CD4-positive, alpha-beta T cell treated with Interleukin-17A for 1 hour (primary cell): ENCODE results near the gene ZNF511.

Experiments
- DNase-seq: peaks from one replicate; pipeline ENCODE4 v3.0.0-alpha.2; 2020

The ZNF511 gene

DNA sequence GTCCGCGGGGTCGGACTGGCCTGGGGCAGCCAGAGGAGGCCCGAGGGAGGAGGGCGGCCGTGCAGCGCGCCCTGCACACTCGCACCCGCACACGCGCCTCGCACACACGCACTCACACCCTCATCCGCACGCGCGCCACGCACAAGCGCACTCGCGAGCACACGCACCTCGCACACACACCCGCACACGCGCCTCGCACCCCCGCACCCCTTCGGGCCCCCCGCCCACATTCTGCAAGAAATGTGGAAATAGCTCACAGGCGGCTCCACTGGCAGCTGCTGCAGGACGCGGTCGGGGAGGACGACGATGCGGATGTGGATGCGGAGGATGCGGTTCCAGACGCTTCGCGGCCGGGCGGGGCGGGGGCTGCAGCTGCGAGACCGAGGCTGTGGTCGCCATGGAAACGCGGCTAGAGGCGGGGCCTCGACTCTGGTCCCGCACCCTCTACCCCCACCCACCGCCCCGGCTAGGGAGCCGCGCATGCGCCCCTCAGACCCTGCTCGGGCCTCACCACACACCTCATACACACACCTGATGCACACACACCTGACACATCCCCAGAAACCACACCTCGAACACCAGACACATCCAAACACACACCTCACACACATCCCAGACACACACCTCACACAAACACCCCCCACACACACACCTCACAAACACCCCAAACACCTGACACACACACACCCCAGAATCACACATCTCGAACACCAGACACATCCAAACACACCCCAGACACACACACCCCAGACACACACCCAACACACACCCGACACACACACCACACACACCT is 28.1 kb downstream of the ZNF511 start, which contains the start of gene CALY:
Gene CALY (minus strand): TSS at position 320 of the 793 bp plus-strand sequence. CDS start 7,907 bp downstream, outside the sequence.
- DNase-seq: peak; percentile 92

DNA sequence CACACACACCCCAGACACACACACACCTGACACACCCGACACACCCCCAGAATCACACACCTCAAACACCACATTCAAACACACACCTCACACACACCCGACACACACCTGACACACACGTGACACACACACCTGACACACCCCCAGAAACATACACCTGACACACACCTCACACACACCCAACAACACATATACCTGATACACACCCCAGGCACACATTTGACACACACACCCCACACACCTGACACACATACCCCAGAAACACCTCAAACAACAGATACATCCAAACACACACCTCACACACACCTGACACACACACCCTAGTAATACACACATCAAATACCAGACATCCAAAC is 28.6 kb downstream of the ZNF511 start:
- no peak for DNase-seq

DNA sequence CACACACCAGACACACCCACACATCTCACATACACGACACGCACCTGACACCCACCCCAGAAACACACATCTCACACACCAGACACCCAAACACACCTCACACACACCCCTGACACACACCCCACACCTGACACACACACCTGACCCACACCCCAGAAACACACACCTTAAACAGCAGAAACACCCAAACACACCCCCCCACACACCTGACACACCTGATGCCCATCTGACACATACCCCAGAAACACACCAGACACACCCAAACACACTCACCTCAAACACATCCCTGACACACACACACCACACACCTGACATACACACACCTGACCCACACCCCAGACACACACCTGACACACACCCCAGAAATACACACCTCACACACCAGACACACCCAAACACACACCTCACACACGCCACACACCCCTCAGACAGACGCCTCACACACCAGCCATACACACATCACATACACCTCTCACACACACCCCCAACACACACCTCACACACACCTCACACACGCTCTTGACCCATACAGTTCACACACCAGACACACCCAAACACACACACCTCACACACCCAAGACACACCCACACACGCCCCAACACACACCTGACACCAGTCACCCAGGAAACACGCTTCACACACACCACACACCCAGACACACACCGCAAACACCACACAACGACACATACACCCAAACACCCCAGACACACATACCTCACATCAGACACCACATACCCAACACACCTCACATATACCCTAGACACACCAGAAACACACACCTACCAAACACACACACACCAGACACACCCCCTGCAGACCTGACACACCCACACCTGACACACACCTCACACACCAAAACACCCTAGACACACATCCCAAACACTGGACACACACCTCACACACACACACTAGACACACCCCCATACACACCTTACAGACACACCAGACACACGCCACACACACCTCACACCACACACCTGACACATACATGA is 29.7 kb downstream of the ZNF511 start:
- DNase-seq: no peak

DNA sequence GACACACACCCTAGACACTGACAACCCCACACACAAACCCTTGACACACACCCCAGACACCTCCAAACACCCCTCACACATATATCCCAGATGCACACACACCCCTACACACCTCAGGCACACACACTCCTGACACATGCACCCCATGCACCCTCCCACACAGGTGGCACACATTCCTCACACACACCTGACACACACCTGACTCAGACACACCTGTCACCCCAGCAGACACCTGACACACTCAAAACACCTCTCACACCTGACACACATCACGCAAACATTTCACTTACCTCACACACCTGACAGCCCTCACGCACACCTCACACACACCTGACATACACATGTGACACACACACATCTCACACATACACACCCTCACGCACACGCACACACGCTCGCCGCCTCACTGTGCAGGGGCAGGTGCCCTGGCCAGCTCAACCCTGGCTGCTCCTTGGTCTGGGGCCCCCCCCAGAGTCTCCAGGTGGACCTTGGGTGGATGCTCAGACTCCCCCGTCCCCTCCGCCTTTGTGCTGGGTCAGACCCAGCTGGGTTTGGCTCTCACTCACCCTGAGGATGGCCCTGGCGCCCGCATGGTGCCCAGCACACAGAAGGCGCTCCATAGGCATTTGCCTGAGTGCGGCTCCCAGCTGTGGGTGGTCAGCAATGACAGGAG is 31.1 kb downstream of the ZNF511 start:
- no peak for DNase-seq

DNA sequence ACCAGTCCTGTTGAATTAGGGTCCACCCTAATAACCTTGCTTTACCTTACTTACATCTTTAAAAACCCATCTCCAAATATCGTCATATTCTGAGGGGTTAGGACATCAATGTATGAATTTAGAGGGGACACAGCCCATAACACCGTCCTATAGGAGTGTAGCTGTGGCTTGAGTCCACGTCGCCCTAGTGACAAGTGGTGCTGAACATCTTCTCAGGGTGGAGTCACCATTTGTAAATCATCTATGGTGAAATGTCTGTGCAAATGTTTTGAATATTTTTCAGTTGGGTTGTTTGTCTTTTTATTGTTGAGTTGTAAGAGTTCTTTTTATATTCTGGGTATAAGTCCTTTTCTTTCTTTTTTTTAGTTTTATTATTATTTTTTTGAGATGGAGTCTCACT is 33.3 kb downstream of the ZNF511 start:
- DNase-seq: no peak

DNA sequence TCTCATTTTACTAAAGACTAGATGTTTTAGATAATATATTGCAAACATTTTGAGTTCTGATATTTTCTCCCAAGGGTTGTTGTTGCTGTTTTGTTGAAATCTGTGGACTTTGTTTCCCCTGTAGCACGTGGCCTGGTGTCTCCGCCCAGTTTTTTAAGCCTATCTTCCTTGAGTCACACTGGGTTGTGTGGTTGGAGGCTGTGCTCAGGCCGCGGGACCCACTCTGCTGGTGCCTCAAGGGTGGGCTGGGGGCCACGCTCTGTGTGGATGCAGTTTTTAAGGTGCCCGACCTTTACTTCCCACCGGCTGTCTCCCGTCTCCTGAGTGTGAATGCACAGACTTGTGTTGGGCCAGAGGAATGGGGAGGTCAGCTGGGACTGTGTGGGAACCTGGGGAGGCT is 34.2 kb downstream of the ZNF511 start:
- DNase-seq: no peak

DNA sequence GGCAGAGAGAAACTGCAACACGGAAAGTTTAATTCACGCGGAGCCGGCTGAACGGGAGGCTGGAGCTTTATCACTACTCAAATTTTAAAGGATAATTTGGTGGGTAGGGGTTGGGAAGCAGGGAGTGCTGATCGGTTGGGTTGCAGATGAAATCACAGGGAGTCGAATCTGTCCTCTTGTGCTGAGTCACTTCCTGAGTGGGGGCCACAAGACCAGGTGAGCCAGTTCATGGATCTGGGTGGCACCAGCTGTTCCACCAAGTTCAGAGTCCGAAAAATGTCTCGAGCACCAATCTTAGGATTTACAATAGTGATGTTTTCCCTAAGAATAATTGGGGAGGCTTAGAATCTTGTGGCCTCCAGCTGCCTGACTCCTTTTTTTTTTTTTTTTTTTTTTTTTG is 34.8 kb downstream of the ZNF511 start:
- DNase-seq: no peak

DNA sequence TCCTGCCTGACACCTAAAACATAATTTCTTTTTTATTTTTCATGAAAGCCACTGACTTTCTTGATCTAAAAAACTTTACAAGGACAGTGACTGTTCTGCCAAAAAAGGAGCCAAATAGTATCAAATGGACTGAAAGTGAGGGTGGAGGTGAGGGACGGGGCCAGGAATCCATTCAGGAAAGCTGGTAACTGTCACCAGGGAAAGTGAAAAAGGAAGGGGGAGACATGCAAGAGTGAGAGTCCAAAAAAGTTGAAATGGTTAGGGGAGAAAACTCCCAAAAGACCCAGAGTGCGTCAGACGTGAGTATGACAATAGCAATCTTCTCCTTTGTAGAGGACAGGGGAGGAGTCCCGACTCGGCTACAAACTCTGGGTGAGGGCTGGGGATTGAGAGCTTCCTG is 35.5 kb downstream of the ZNF511 start:
- DNase-seq: no peak

DNA sequence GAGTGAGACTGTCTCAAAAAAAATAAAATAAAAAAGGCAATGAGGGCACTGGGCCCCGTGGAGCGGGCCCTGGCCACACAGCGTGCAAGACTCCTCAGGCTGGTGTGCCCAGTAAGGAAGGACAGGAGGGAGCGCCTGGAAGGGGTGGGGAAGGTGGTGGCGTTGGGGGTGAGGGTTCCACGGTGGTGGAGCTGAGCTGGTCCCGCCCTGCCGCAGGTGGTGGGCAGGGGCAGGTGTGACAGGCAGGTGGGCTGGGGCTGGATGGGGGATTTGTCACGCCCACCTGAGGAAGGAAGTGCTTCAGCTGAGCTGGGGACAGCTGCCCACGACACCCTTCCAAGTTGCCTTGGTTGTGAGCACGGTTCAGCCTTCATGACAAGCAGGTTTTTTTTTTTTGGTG is 37.7 kb downstream of the ZNF511 start:
- no peak for DNase-seq

DNA sequence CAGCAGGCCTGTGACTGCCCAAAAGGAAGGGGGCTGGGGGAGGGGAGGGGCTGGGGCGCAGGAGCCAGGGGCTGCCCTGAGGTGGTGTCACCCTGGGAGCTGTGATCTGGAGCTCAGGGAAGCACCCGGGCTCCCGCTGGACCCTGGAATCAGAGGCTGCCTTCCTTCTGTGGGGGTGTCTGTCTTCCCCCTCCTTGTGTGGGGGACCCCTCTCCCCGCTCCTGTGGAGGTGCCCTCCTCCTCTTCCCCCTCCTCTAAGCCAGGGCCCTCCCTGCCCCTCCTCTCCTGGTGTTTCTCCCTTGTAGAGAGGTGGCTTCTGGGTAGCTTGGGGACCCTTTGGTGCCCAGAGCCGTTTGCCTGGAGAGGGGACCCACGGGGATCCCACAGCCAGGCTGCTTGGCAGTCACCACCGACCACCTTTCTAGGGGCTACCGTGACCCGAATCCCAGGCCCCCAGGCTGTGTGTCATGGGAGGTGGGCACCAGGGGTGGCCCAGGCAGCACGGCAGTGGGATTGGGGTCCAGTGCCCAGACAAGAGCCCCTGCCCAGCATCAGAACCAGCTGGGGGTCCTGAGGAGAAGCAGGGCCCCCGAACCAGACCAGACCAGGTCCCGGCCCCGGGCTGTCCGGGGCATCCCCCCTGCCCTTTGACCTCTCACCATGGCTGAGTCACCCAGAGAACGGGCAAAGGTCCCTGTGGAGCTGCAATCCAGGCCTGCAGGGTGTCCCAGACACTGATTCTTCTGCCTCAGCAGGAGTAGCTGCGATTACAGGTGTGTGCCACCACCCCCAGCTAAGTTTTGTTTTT is 39.2 kb downstream of the ZNF511 start:
- DNase-seq: no peak

DNA sequence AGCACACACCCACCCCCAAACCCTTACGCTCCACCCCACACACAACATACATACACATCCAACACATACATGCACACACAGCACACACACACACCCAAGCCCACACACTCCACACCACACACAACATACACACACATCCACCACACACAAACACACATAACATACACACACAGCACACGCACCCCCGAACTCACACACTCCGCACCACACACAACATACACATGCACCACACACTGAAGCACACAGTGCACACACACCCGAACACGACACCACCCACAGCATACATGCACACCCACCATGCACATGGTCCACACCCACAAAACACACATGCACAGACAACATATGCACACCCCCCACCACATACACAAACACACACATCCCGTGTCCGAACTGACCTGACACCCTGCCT is 40.5 kb downstream of the ZNF511 start:
- no peak for DNase-seq

DNA sequence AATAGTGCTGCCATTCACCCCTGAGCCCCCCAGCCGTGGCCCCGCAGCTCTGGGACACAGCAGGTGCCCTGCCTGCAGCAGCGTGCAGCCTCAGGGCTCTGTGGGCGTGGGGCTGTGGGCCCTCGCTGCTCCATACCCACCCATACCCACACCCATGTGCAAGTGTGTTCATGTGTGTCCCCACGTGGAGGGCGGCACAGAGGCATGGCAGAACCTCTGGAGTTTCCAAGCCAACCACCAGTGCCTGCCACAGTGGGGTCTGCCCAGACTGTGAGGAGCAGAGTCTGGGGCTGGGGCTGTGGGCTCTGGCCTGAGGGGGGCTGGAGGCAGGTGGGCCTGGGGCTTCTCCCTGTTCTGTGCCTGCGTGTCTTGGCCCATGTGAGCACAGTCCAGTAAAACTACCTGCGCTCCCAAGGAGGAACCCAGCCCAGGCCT is 40.9 kb downstream of the ZNF511 start:
- DNase-seq: no peak

DNA sequence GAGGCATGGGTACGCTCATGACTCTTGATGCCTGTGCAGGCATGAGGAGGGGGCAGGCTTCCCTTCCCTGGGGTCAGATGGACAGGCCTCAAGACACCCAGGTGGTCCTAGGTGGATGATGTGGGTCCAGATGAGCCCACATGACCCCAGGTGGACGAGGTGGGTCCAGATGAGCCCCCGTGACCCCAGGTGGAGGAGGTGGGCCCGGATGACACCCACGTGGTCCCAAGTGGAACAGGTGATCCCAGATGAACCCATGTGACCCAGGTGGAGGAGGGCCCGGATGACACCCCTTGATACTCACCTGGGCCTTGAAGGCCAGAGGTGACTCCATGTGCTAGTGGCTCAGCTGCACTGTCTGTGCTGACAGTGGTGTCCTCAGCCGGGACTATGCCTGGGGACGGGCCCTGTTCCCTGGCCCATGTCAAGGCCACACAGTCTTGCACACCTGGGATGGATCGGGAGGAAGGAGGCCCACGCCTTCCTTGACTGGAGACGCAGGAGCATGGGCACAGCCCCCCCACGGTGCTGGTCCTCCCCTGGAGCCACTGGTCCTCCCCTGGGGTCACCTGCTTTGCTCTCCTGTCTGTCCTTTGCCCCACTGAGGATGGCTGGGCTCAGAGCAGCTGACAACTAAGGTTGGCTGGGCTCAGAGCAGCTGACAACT is 41.7 kb downstream of the ZNF511 start:
- DNase-seq: no peak

DNA sequence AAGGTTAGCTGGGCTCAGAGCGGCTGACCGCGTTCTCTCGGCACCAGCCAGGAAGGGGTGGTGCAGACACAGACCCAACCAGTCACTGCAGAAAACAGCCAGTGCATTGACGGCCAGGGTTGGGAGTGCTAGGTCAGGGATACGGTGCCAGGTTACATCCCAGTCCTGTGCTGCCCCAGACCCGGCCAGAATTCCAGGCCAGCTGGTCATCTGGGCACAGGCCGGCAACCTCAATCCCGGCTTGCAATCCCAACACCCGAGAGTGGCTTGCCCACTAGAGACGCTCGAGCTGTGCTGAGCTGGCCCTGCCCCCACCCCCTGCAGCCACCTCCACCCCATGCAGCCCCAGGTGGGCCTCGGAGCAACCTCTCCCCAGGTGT is 42.2 kb downstream of the ZNF511 start:
- DNase-seq: no peak

DNA sequence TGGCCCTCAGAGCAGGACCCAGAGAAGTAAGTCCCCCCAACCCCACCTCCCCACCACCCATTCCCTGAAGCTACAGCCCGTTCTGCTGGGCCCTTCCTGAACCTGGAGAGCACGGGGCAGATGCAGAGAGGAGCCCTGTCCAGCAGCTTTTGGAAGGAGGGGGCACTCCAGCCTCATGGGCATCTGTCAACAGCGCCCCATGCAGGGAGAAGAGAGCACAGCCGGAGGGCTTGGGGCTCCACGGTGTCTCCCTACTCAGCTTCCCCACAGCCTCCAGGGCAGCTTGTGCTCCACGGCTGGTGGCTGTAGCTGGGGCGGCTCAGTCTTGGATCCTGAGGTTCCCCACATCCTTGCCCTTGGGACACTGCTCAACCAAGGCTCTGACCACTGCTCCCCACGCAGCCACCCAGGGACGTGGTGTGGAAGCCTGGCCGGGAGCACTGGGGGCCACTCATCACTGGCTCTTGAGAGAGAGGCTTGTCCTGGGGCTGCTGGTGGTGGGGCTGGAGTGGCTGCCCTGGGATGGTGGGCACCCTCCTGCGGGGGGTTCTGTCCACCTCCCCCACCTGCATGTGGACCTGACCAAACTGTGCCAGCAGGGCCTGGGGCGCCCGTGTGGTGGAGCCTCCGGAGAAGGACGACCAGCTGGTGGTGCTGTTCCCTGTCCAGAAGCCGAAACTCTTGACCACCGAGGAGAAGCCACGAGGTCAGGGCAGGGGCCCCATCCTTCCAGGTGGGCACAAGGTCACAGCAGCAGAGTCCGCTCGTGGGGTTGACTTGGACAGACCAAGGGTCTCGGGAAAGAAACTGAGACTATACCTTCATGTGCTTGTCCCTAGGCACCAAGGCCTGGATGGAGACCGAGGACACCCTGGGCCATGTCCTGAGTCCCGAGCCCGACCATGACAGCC is 42.9 kb downstream of the ZNF511 start:
- no peak for DNase-seq

DNA sequence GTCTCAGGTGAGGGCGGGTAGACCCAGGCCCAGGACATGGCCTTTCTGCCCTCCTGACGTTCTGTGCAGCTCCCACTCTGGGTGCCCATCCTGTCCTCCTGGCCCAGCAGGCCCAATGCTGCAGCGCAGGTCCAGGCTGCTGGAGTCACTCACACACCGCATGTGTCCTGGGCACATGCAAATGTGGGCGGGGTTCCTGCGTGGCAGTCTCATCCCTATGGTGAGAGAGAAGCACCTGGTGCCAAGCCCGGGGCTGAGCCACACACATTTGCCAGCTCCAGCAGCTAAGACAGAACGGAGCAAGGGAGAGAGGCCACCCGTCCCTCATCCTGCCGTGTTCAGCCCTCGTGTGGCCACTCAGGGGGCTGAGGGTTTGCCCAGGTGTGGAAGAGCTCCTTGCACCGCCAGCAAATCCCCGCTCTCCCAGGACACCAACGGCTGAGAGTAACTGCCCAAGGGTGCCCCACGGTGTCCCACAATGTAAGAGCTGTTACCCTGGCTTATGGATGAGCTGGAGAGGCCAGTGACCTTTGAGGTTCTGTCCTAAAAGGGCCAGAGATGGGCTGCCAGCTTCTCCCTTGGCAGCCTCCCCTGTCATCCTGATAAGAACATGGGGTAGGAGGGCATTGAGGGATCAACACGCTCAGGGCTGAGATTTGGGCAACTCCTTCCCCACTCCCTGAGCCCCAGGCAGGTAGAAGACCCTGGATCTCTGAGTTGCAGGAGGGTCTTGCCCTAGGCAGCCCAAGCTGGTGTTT is 44.7 kb downstream of the ZNF511 start:
- DNase-seq: no peak

DNA sequence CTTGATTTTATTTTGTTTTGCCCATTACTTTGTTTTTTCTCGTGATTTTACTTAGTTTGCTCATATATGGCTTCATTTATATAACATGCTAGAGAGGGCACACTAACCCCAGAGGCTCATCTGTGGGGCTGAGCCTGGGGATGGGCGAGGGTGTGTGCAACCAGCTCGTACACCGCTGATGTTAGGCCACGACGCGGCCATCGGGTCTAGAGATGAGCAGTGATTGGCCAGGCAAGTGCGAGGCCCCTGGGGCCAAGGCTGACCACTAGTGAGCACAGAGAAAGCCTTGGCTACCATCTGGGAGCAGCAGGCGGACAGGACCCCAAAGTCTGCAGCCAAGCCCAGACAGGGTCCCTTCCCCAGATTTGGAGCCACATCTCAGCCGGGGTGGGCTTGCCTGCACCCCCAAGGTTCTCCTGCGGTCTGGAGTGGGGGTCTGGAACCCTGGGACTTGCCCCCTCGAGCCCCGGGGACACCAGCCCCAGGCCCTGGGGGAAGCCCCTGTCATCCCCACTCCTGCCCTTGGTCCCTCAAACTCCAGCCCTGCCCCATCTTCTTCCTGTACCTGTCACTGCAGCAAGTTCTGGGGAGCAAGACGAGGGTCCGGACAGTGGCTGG is 45.4 kb downstream of the ZNF511 start:
- no peak for DNase-seq

DNA sequence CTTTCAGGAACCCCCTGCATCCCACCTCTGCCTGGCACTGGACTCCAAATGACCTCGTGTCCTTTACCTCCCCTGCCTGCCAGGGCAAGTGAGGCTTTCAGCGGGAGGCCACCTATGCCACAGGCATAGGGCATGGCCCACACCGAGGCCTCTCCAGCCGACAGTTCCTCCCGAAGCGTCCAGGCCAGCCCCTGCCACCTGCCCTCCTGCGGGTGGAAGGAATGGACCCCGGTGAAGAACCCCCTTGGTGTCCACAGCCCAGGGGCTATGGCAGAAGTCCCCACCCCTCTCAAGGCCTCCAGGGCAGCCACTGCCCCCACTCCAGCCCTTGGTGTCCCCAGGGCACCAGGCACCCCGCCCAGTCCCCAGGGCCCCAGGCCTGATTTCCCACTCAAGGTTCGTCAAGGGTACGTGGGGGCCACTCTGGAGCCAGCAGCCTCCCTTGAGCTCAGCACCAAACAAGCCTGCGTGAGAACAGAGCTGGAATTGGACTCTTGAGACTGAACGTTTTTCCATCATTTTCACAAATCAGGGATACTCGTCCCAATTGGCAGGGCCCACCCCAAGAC is 46.0 kb downstream of the ZNF511 start:
- no peak for DNase-seq

DNA sequence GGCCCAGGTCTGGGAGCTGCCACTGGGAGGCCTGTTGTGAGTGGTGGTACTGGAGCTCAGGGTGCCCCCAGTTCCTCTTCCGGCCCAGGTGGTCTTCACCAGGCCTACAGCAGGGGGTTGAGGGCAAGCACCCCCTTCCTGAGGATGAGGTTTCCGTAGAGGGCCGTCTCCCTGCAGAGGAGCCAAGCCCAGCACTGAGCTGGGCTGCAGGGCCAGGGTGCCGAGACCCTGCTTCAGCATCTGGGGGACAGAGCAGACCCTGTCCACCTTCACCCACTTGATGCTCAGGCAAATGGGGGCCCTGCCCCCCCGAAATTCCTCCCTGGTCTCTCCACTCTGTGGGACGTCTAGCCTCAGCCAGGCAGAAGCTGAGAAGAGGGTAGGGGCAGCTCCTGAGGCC is 46.6 kb downstream of the ZNF511 start:
- DNase-seq: no peak
